Islet precursor cell (in vitro differentiated cells): ENCODE data around the gene ZC2HC1B.
"Not testable (repeated sequence)": the region's sequence is repeated elsewhere in the genome, so short reads cannot be mapped to it uniquely, and the experiment has no call there.

Experiments
- DNase-seq: peaks from one replicate; pipeline ENCODE4 v3.0.0-alpha.2; 2018

The ZC2HC1B gene

GRCh38 chr6:143871202-143871730, 7.0 kb downstream of the ZC2HC1B start:
- DNase-seq, result not testable (repeated sequence)

DNA sequence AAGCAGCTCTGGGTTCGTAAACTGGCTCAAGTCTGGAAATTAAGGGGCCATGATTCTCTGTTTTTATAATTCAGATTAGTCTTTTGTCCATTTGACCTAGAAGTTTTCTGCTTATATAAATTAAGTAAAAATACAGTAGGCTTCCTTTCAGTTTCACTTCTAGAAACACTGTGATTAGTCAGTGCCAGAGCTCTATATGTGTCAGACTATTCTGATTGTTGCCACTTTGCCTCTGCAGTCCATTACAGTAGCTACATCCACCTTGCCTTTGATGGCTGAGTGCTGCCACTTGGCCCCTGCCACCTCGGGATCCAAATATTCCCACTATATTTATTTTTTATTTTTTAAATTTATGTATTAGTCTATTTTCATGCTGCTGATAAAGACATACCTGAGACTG, 7.9 kb downstream of the ZC2HC1B start:
- no peak for DNase-seq

- not testable (repeated sequence) for DNase-seq
Observed at GRCh38 chr6:143873600-143873999, 9.3 kb downstream of the ZC2HC1B start.

DNA sequence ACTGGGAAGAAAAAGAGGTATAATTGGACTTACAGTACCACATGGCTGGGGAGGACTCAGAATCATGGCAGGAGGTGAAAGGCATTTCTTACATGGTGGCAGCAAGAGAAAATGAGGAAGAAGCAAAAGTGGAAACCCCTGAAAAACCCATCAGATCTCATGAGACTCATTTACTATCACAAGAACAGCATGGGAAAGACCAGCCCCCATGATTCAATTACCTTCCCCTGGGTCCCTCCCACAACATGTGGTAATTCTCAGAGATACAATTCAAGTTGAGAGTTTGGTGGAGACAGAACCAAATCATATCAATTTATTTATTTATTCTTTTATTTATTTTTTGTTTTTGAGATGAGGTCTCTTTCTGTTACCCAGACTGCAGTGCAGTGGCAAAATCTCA, 10.2 kb downstream of the ZC2HC1B start:
- DNase-seq, result not testable (repeated sequence)

DNA sequence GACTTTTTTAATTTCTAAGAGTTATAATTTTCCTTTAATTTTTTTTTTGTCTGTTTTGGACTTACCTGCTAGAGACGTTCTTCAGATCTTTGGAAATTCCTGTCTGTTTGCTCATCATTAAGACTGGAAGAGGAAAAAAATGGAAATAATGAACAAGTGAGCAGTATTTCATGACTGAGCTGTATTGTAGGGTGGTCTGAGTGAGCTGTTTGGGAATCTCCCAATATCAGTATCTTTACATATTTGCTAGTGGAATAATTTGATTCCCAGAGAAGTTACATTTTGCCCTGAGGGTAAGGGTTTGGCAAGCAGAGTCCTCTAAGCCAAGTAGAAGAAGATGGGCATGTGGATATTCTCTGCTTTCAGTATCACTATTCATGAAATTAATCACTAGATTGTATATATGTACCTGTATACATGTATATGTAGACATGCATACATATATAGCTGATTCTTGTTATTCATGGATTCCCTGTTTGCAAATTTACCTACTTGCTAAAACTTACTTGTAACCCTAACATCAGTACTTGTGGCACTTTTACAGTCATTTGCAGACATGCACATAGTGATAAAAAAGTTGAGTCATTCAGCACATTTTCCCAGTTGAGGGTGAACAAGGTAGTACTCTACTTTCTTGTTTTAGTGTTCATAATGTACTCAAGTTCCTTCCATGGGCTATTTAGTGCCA, 13.5 kb downstream of the ZC2HC1B start:
- no peak for DNase-seq

- DNase-seq, result no peak
Observed at GRCh38 chr6:143878272-143878760, 14.0 kb downstream of the ZC2HC1B start.

GRCh38 chr6:143880412-143880811, 16.1 kb downstream of the ZC2HC1B start:
- no peak for DNase-seq

DNA sequence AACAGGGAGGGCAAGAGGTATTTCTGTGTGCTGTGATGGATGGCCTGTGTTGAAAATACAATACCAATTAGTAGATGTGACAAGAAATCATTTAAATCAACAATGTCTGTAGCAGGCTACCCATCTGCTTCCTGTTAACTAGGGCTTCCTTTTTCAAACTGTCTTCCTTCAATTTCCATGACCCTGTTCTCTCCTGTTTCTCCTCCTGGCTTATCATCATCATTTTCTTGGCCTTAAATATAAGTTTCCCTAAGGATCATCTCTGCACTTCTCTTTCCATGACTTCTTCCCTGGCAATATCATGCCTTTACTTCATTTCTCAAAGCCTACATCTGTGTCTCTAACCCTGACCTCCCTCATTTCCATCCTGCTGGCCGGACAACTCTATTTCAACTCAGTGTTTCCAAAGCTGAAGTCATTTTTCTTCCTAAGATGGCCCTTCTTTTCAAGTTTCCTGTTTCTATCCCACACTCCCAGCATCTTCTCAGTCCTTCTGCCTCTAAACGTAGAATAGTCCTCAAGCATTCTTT, 18.2 kb downstream of the ZC2HC1B start:
- DNase-seq, result no peak

DNA sequence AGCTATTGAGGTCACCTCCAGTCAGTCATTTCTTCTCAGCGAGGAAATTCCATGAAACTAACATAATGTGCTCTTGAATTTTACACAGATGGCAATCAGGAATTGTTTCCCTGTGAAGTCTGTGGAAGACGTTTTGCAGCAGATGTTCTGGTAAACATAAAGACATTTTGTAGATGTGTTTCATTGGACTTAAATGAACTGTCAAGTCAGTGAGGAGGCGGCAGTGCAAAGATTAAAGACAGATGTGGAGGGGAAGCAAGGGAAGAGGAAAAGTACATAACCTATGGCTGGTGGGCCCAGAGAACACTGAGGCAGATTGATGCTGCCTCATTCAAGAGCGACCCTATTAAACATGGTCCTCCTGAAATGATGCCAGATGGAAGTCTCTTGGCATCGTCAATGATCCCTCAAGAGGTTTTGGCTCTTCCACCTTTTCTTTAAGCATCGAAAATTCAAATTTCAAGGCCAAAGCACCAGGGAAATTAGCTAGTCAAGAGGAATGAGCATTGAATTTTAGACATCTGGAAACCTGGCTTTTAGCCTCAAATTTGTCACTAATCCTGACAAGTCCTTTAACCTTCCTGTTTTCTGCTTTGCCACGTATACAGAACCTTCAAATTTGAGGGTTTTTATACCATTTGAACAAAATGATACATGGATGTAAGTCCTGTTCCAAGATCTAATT, 20.1 kb downstream of the ZC2HC1B start:
- no peak for DNase-seq

GRCh38 chr6:143885116-143885515, 20.8 kb downstream of the ZC2HC1B start:
- no peak for DNase-seq

- DNase-seq, result no peak
Observed at GRCh38 chr6:143894655-143895054, 30.4 kb downstream of the ZC2HC1B start.

- no peak for DNase-seq
Observed at GRCh38 chr6:143896126-143896860, 32.0 kb downstream of the ZC2HC1B start.

DNA sequence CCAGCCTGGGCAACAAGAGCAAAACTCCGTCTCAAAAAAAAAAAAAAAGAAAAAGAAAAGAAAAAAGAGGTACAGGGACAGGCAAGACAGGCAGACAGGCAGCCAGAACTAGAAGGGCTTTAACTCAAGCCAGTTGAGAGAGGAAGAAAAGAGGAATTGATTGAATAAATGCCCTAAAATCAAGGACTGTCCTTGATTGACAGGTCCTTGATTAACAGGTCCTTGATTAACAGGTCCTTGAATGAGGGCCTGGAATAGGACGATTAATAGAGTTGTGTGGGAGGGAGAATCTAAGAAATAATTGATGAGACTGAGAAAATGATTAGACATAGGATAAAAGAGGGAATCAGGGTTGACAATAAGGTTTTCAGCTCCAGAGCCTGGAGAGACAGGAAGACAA, 36.1 kb downstream of the ZC2HC1B start:
- DNase-seq, result no peak

DNA sequence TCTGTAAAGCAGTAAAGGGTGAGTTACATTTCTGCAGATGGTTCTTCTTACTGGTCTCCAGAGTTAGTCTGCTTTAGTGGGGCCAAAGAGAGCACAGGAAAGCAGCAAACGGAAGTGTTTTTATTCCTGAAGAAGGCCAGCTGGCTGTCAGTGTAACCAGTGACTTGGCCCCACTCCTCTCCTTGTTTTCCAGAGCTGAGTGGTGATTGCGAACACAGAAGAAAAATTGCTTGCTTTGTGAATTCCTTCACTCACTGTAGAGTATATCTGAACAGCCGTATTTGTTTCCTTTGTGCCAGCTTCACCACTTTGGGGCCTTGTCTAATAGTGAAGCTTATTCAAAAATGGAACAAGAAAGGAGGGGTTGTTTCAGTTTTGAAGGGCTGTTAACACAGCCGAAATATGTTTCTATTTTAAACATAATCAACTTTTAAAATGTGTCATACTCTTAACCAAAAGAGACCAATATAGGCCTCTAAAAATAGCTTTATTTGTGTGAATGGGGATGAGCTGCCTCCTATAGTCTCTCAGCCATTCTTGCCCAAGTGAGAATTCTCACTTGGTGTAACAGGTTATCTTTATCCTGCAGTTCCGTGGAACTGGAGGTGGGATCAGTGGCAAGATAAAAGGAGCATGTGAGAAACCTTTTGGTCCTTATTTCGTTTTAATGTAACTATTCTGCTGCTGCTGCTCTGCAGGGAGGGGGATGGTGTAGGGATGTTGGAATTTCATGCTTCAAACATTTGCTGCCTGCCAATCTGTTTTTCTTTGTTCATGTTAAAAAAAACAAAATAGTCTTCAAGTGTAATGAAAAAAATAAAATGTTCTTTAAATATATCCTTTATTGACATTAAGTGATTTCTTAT, 37.8 kb downstream of the ZC2HC1B start:
- no peak for DNase-seq

GRCh38 chr6:143902827-143903226, 38.6 kb downstream of the ZC2HC1B start:
- DNase-seq, result no peak

GRCh38 chr6:143911028-143911427, 46.8 kb downstream of the ZC2HC1B start:
- no peak for DNase-seq

DNA sequence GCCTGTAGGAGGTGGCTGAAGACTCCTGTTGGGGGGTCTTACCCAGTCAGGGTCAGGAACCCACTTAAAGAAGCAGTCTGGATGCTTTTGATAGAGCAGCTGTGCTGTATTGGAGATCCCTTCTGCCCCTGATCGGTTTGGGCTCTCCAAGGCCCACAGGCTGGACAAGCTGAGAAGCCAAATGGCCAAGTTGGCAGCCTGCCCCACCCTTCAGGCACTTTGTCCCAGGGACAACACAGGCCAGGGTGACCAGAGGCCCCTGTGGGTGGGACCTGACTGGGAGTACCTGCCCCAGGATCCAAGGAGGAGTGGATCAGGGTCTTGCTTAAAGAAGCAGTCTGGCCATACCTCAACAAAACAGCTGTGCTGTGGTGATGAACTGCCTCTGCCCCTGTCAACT, 48.4 kb downstream of the ZC2HC1B start:
- DNase-seq, result no peak

- DNase-seq, result not testable (repeated sequence)
Observed at GRCh38 chr6:143917026-143917425, 52.8 kb downstream of the ZC2HC1B start.

- DNase-seq, result no peak
Observed at GRCh38 chr6:143928853-143929252, 64.6 kb downstream of the ZC2HC1B start.

DNA sequence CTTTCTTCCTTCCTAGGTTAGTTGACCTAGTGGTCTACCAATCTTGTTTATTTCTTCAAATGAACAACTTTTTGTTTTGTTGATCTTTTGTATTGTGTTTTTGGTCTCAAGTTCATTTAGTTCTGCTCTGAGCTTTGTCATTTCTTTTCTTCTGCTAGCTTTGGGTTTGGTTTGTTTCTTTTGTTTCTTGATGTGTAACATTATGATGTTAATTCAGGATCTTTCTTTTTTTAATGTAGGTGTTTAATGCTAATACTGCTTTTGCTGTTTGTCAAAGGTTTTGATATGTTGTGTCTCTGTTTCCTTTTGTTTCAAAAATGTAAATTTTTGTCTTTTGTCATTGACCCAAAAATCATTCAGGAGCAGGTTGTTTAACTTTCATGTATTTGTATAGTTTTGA, 65.7 kb downstream of the ZC2HC1B start:
- DNase-seq, result no peak

DNA sequence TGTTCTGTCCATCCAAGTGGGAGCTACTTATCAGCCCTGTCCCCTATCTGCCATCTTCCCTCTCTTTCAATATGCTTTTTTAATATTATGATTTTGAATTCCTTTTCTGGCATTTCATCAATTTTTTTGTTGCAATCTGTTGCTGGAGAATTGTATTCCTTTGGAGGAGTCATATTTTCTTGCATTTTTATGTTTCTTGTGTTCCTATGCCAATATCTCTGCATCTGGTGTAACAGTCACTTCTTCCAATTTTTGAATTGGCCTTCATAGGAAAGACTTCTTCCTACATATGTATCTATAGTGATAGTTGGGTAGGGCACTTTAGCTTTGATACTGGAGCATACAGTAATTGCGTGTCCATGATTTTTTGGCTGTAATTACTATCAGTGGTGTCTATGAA, 70.1 kb downstream of the ZC2HC1B start:
- DNase-seq, result no peak

GRCh38 chr6:143934867-143935266, 70.6 kb downstream of the ZC2HC1B start:
- no peak for DNase-seq
